HG03571 (cell line): Measurements from ENCODE around the gene ARL5C.
"Not testable (repeated sequence)": the region's sequence is repeated elsewhere in the genome, so short reads cannot be mapped to it uniquely, and the experiment has no call there.

Source experiments
- ATAC-seq: cut with Tn5 transposase; IDR thresholded peaks from one replicate; pipeline ENCODE4 v1.9.1; 2021; ENCODE audit not compliant: unreplicated experiment

The ARL5C gene

GRCh38 chr17:39141915-39142664, 23.9 kb downstream of the ARL5C start:
- no peak for ATAC-seq

GRCh38 chr17:39141294-39141693, 24.7 kb downstream of the ARL5C start:
- ATAC-seq = no peak

- ATAC-seq = no peak
Measured at GRCh38 chr17:39139561-39139960, 26.4 kb downstream of the ARL5C start.

GRCh38 chr17:39139161-39139511, 26.8 kb downstream of the ARL5C start:
- ATAC-seq = no peak

- no peak for ATAC-seq
Measured at GRCh38 chr17:39138431-39139160, 27.4 kb downstream of the ARL5C start.

GRCh38 chr17:39134878-39135277, 31.1 kb downstream of the ARL5C start:
- no peak for ATAC-seq

- no peak for ATAC-seq
Measured at GRCh38 chr17:39132192-39132610, 33.8 kb downstream of the ARL5C start.

- no peak for ATAC-seq
Measured at GRCh38 chr17:39131616-39132015, 34.3 kb downstream of the ARL5C start.

- ATAC-seq = no peak
Measured at GRCh38 chr17:39130205-39130604, 35.8 kb downstream of the ARL5C start.

- ATAC-seq = not testable (repeated sequence)
Measured at GRCh38 chr17:39129544-39129943, 36.4 kb downstream of the ARL5C start.

GRCh38 chr17:39126436-39126835, 39.5 kb downstream of the ARL5C start:
- no peak for ATAC-seq

GRCh38 chr17:39125143-39125875, 40.7 kb downstream of the ARL5C start:
- ATAC-seq = no peak

- ATAC-seq = no peak
Measured at GRCh38 chr17:39123627-39124026, 42.3 kb downstream of the ARL5C start.

GRCh38 chr17:39122991-39123390, 43.0 kb downstream of the ARL5C start:
- ATAC-seq = no peak

GRCh38 chr17:39121919-39122318, 44.0 kb downstream of the ARL5C start:
- ATAC-seq = not testable (repeated sequence)

GRCh38 chr17:39118674-39119419, 47.1 kb downstream of the ARL5C start:
- no peak for ATAC-seq

GRCh38 chr17:39116224-39116623, 49.7 kb downstream of the ARL5C start:
- no peak for ATAC-seq

GRCh38 chr17:39115135-39115534, 50.8 kb downstream of the ARL5C start:
- ATAC-seq = no peak

GRCh38 chr17:39114723-39115122, 51.2 kb downstream of the ARL5C start:
- ATAC-seq = no peak

- no peak for ATAC-seq
Measured at GRCh38 chr17:39113871-39114270, 52.1 kb downstream of the ARL5C start.
